COLO668 (cell line): ENCODE measurements around the gene PEX6.

ENCODE experiments used
- DNase-seq: peaks from one replicate; lab custom pipeline; 2025; ENCODE audit not compliant: unreplicated experiment; lab: John Stamatoyannopoulos, UW

PEX6 gene

GRCh38 chr6:42996513-42996912 is 17.5 kb upstream of the PEX6 start:
- DNase-seq = no peak

GRCh38 chr6:42993445-42993844 is 14.5 kb upstream of the PEX6 start:
- DNase-seq = no peak

- DNase-seq = no peak
These were observed 10.9 kb upstream of the PEX6 start for GRCh38 chr6:42989923-42990322.

DNA sequence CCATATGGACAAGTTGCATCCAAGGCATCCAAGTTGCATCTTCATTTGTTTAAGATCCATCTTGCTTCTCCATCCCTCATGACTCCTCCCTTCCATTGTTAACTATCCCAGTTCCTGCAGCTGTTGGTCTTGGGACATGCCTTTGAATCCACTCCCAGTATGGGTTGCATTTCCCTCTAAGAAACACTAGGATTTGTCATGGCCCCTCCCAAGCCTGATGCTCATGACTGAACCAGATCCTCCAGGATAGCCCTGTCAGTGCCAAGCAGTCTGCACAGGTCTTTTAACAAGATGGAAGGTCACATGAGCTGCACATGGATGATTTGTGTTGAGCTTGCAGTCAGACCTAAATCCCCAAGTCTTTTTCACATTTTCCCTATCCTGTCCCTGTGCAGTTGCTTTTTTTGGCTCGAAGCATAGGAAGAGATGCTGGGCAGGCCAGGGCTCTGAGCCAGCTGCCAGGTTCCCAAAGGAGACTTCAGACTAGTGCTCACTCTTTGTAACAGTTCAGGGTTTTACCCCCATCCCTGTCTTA is 9.6 kb upstream of the PEX6 start:
- no peak for DNase-seq

DNA sequence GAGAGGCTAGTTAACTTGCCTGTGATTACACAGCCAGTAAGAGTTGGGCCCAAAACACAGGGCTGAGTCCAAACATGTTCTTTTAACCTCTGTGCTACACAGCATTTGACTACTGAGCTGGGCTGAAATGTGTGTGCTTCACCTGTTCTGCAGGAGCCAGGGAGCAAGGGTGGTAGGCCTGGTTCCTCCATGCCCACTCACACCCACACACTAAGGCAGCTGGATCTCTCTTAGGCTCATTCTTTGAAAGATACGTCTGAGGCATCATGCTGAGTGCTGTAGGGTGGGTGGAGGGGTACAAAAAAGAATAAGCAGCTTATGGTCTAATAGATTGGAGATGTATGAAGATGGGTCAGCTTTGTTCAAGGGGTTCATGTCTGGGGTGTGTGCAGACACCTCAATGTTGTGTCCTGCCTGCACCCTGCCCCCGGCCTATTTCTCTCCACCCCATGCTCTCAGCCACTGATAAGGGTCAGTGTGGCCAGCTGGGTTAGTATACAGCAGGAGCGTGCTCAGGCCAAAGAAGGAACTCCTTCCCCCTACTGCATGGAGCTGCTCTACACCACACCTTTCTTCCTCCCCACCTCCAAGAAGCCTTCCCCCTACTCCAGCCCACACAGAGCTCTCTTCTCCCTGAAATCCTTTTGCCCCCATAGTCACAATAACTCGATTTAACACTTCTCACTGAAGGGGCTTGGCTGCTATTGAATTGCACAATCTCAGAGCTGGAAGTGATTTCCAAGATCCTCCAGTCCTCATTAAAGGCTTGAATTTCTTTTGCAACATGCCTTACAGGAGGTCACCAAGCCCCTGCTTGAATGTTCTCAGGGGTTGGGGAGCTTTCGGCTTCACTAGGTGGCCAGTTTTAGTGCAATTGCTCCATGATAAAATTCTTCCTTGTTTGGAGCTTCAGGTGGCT is 8.8 kb upstream of the PEX6 start:
- DNase-seq = no peak

DNA sequence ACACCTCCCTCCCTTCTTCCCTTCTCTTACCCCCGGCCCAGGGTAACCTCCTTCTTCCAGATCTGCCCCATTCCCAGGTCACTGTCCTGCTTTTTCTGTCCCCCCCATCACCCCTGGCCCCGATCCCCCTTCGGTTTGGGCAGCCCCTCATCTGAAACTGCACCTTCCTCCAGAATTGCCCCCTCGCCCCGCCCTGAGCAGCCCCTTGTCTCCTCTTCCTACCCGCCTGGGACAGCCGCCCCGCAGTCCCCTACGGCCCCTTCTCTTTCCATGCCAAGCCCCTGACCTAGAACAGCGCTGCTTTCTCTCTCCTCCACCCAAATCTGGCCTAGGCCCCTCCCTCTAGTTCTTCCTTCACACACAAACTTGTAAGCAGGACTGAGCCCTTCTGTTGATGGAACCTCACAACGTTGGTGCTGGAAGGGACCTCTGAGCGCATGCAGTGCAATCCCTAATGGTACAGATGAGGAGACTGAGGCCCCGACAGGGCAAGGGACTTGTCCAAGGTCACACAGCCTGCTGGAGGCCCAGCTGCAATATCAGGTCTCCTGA is 6.0 kb upstream of the PEX6 start:
- DNase-seq = no peak

GRCh38 chr6:42984001-42984923 is 5.3 kb upstream of the PEX6 start, which contains the start of gene PPP2R5D:
Gene PPP2R5D, plus strand, starts transcription at chr6:42984570. Its CDS starts 108 bp downstream, at chr6:42984678.
- peak; percentile 92 for DNase-seq

DNA sequence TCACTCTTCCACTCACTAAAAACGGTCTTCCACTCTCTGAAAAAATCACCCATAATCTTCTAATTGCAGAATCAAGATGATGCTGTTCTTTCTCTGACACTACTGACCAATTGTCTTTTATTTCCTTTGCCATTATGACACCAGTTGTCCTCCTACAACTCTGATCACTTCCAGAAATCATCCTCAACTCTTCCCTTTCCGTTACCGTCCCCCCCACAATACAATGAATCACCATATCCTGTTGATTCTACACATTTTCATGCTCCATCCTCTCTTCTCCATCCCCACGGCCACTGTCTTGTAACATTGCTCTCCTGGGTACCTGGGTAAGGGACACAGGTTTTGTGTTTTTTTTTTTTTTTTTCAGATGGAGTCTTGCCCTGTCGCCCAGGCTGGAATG is 2.9 kb upstream of the PEX6 start:
- DNase-seq = no peak

GRCh38 chr6:42979523-42980177 is 669 bp upstream of the PEX6 start:
- DNase-seq = no peak

DNA sequence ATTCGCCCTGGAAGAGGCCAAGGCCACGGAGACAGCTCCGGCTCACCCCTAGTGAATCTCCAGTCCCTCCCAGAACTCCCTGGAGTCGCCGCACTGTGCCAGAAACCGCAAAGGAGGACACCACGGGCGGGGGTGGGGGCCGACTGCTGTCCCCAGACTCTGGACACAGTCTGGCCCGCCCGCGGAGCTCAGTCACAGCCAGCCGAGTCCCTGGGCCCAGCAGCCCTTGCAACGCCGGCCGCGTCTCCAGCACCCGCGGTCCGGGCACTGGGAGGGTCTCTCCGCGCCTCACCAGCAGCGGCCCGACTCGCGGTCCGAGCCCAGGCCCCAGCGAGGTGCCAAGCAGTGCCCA is 518 bp downstream of the PEX6 start:
- DNase-seq = peak; percentile 46

DNA sequence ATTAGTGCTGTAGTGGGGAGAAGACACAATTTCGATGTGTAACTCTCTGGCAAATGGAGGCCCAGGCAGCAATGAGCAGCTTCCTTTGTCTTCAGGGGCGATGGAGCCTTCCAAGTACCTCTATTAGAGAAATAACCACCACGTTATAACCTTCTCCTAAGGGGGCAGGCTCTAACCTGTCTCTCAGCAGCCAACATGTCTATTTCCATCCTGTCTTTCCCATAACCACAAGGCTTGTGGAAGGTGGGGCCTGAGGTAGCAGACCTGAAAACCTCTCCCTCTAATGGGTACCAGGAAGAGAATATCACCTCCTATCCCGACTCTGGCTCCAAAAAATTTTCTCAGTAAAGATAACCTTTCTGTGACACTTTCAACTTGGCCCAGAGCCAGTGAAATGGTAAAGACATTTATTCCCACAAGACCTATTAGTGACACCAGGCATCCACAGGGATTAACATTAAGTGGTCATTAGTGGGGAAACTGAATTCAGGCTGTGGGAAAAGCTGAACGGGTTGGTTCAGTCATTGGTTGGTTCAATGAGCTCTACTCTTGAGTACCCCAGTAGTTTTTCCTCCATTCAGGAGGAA is 4.0 kb downstream of the PEX6 start:
- DNase-seq = no peak

- no peak for DNase-seq
These were observed 5.1 kb downstream of the PEX6 start for GRCh38 chr6:42973926-42974325.

DNA sequence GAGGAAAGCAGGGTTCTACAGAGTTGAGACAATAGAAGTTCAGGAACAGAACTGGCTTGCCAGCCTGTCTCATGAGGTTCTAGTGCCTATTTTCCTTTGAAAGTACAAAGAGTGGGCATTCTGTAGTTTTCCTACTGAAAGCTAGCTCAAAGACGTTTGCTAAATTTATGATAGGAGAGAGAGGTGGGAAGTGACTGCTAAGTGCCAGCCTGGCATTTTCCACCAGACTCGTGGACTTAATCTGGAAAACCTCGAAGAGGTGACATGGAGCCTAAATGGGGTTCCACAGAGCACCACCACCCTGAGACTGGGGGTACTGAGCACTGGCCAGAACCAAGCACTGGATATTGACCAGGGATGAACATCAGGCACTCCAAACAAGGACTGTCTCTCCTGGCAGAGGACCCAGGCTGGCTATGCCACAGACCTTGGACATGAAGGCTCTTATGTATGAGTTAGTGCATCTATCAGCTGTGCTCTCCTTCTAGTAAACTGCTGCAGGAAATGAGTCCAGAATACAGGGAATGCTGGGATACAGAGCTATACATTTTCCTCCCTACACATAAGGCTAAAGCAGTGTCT is 7.1 kb downstream of the PEX6 start:
- DNase-seq = no peak

- DNase-seq = no peak
These were observed 7.9 kb downstream of the PEX6 start for GRCh38 chr6:42970871-42971612.

GRCh38 chr6:42969934-42970333 is 9.0 kb downstream of the PEX6 start:
- DNase-seq = no peak

GRCh38 chr6:42969431-42969830 is 9.6 kb downstream of the PEX6 start:
- no peak for DNase-seq

DNA sequence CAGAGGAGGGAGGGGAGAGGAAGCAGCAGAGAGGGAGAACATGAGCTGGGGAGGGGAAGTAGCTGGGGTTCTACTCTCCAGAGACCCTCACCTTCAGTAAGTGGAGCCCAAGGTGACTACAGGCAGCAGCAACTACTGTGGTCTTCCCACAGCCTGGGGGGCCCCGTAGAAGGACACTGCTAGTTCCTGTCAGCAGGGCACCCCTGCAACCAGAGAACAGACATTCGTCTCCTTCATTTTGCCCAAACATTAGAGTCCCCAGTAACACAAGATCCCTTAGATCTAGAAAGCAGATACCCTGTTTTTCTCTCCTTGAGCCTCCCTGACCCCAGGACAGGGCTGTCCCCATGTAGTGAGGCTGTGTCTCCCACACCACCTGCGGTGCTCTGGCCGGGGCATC is 10.2 kb downstream of the PEX6 start:
- DNase-seq = no peak

DNA sequence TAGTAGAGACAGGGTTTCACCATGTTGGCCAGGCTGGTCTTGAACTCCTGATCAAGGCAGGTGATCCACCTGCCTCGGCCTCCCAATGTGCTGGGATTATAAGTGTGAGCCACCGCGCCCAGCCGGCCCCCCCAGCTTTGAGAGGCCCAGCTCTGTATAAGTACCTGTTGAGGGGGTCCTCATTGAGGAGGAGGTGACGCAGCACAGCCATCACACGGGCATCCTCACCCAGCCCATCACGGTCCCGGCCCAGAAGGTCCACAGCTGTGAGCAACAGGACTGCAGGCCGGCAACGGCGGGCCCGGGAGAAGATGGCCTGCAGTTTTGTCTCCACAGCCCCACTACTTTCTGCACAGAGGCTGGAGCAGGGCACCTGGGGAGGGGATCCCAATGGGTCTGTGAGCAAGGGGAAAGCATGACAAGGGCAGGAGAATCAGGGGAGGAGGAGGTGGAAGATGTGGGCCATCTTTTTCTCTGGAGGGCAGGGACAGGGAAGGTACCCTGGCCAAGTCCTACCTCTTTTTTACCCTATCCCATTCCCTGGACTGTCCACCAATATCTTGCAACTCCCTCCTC is 10.8 kb downstream of the PEX6 start:
- DNase-seq = no peak

GRCh38 chr6:42967228-42967627 is 11.8 kb downstream of the PEX6 start:
- DNase-seq = no peak
